KMS-11 (cell line): ENCODE data around the gene CXCL10.

ENCODE experiments used
- H2AFZ ChIP-seq: fragments of 200-600 bp; sonication (generic); 2 replicates; pipeline ENCODE4 v1.6.1; 2016; ENCODE audit warnings: antibody characterized with exemption, mixed run types, low read depth
- H3K27ac ChIP-seq: fragments of 200-600 bp; sonication (generic); 2 replicates; pipeline ENCODE4 v1.6.1; 2016; ENCODE audit warnings: mild to moderate bottlenecking, mixed run types
- H3K27me3 ChIP-seq: fragments of 200-600 bp; sonication (generic); 2 replicates; pipeline ENCODE4 v1.6.1; 2017; ENCODE audit warnings: mild to moderate bottlenecking, low read depth, mixed run types, moderate library complexity; ENCODE audit not compliant: insufficient read depth
- H3K36me3 ChIP-seq: fragments of 200-600 bp; sonication (generic); 2 replicates; pipeline ENCODE4 v1.6.1; 2017; ENCODE audit warnings: mild to moderate bottlenecking, mixed run types; ENCODE audit not compliant: insufficient read depth
- H3K4me1 ChIP-seq: fragments of 200-600 bp; sonication (generic); 2 replicates; pipeline ENCODE4 v1.6.1; 2016; ENCODE audit warnings: mild to moderate bottlenecking, low read depth, mixed run types; ENCODE audit not compliant: poor library complexity, severe bottlenecking
- H3K4me2 ChIP-seq: fragments of 200-600 bp; sonication (generic); 2 replicates; pipeline ENCODE4 v1.7.0; 2016; ENCODE audit warnings: mild to moderate bottlenecking, mixed run types
- H3K4me3 ChIP-seq: fragments of 200-600 bp; sonication (generic); IDR thresholded peaks from 2 replicates; pipeline ENCODE4 v1.6.1; 2017; ENCODE audit warnings: low read depth, low read length, mixed read lengths; ENCODE audit not compliant: insufficient read depth
- H3K79me2 ChIP-seq: fragments of 200-600 bp; sonication (generic); 2 replicates; pipeline ENCODE4 v1.6.1; 2016; ENCODE audit warnings: low read depth, mixed run types; ENCODE audit not compliant: insufficient read depth
- H3K9ac ChIP-seq: fragments of 200-600 bp; sonication (generic); 2 replicates; pipeline ENCODE4 v1.6.1; 2016; ENCODE audit warnings: mild to moderate bottlenecking, mixed run types
- H4K20me1 ChIP-seq: fragments of 200-600 bp; sonication (generic); 2 replicates; pipeline ENCODE4 v1.6.1; 2016; ENCODE audit warnings: mild to moderate bottlenecking, mixed run types; ENCODE audit not compliant: insufficient read depth
- CTCF ChIP-seq: fragments of 200-600 bp; sonication (generic); conservative IDR thresholded peaks from 2 replicates; pipeline ENCODE4 v1.6.1; 2017; ENCODE audit warnings: low read depth, mild to moderate bottlenecking, antibody characterized with exemption, low read length, moderate library complexity, mixed read lengths

CXCL10 gene

GRCh38 chr4:76003620-76004019 is 19.7 kb downstream of the CXCL10 start:
- Histone ChIP-seq H3K4me1 (peaks cover 25% of the 10 kb centered on the region), H3K27me3 (no peaks in the 10 kb centered on the region), H3K36me3 (no peaks in the 10 kb centered on the region), H3K9ac (no peak overlapping the region), H3K79me2 (no peaks in the 10 kb centered on the region), H2AFZ (no peak overlapping the region), H3K4me2 (no peak overlapping the region), H4K20me1 (no peaks in the 10 kb centered on the region), H3K27ac (no peak overlapping the region), H3K4me3 (no peak overlapping the region)
- TF ChIP-seq CTCF, result no peak

- peaks cover 20% of the 10 kb centered on the region for H3K4me1 ChIP-seq
- no peak for TF ChIP-seq CTCF
- no peak overlapping the region for H3K4me3 ChIP-seq
- no peak overlapping the region for H3K9ac ChIP-seq
- no peak overlapping the region for H3K4me2 ChIP-seq
- H3K27me3 ChIP-seq, result no peaks in the 10 kb centered on the region
- H3K27ac ChIP-seq, result no peak overlapping the region
- H4K20me1 ChIP-seq, result no peaks in the 10 kb centered on the region
- no peaks in the 10 kb centered on the region for H3K79me2 ChIP-seq
- no peak overlapping the region for H2AFZ ChIP-seq
- no peaks in the 10 kb centered on the region for H3K36me3 ChIP-seq
These were observed 20.3 kb downstream of the CXCL10 start for GRCh38 chr4:76003035-76003434.

GRCh38 chr4:76002176-76002575 is 21.1 kb downstream of the CXCL10 start:
- Histone ChIP-seq H2AFZ (no peak overlapping the region), H3K27ac (no peak overlapping the region), H3K4me1 (peaks cover 11% of the 10 kb centered on the region), H3K36me3 (no peaks in the 10 kb centered on the region), H4K20me1 (no peaks in the 10 kb centered on the region), H3K27me3 (no peaks in the 10 kb centered on the region), H3K4me2 (no peak overlapping the region), H3K4me3 (no peak overlapping the region), H3K79me2 (no peaks in the 10 kb centered on the region), H3K9ac (no peak overlapping the region)
- TF ChIP-seq CTCF, result no peak

DNA sequence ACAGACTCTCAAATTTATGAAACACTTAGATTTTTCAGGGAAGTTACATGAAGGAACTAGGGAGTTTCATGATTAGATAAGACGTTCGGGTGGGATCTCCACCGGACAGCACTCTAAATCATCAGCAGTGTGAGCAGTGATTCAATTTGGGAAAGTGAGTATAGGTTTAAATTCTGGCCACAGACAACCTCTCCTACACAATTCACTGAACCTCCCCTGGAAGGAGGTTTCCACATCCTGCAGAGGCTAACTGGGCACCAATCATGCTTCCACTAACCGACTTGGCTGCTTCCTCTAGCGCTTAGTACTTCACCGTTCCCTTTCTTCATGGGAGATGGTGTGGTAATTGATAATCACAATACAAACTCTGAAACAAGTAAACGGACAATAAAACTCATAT is 21.6 kb downstream of the CXCL10 start:
- no peaks in the 10 kb centered on the region for H3K36me3 ChIP-seq
- no peak overlapping the region for H3K27ac ChIP-seq
- no peaks in the 10 kb centered on the region for H3K79me2 ChIP-seq
- H3K4me1 ChIP-seq, result peaks cover 10% of the 10 kb centered on the region
- no peaks in the 10 kb centered on the region for H4K20me1 ChIP-seq
- H3K4me3 ChIP-seq, result no peak overlapping the region
- H3K9ac ChIP-seq, result no peak overlapping the region
- H3K4me2 ChIP-seq, result no peak overlapping the region
- no peak overlapping the region for H2AFZ ChIP-seq
- no peaks in the 10 kb centered on the region for H3K27me3 ChIP-seq
- no peak for TF ChIP-seq CTCF
